DOHH2 (cell line): ENCODE measurements around the gene RASGEF1C.

ENCODE experiments used
- H3F3A ChIP-seq: fragments of 200-600 bp; sonication (generic), shearing (Covaris generic); 2 replicates; pipeline ENCODE4 v1.6.0; 2016; ENCODE audit warnings: antibody characterized with exemption, mild to moderate bottlenecking; ENCODE audit not compliant: control insufficient read depth, insufficient read depth
- H3K27ac ChIP-seq: fragments of 200-600 bp; sonication (generic); 2 replicates; pipeline ENCODE4 v1.5.1; 2014; ENCODE audit warnings: low read depth, mild to moderate bottlenecking, low read length, moderate library complexity
- H3K27me3 ChIP-seq: fragments of 200-600 bp; sonication (generic); 2 replicates; pipeline ENCODE4 v1.6.1; 2014; ENCODE audit warnings: mild to moderate bottlenecking, low read length, mixed read lengths; ENCODE audit not compliant: control insufficient read depth
- H3K36me3 ChIP-seq: fragments of 200-600 bp; sonication (generic); 2 replicates; pipeline ENCODE4 v1.6.1; 2014; ENCODE audit warnings: mild to moderate bottlenecking, low read length, moderate library complexity, mixed read lengths; ENCODE audit not compliant: control insufficient read depth
- H3K4me1 ChIP-seq: fragments of 200-600 bp; sonication (generic); 2 replicates; pipeline ENCODE4 v1.6.1; 2014; ENCODE audit warnings: mild to moderate bottlenecking, low read length, mixed read lengths; ENCODE audit not compliant: control insufficient read depth
- H3K4me2 ChIP-seq: fragments of 200-600 bp; sonication (generic); 2 replicates; pipeline ENCODE4 v1.6.0; 2014; ENCODE audit warnings: mild to moderate bottlenecking, low read length, moderate library complexity
- H3K4me3 ChIP-seq: fragments of 200-600 bp; sonication (generic); 2 replicates; pipeline ENCODE4 v1.5.1; 2014; ENCODE audit warnings: mild to moderate bottlenecking, low read length, mixed read lengths
- H3K79me2 ChIP-seq: fragments of 200-600 bp; sonication (generic); 2 replicates; pipeline ENCODE4 v1.6.1; 2014; ENCODE audit warnings: mild to moderate bottlenecking, low read length, mixed read lengths; ENCODE audit not compliant: control insufficient read depth
- H3K9me2 ChIP-seq: fragments of 200-600 bp; sonication (generic); replicated peaks from 2 replicates; pipeline ENCODE4 v1.6.1; 2014; ENCODE audit warnings: mild to moderate bottlenecking, low read length, mixed read lengths; ENCODE audit not compliant: control insufficient read depth
- H3K9me3 ChIP-seq: fragments of 200-600 bp; sonication (generic); 2 replicates; pipeline ENCODE4 v1.6.1; 2014; ENCODE audit warnings: antibody characterized with exemption, low read length, mixed read lengths; ENCODE audit not compliant: control insufficient read depth, insufficient read depth
- H4K20me1 ChIP-seq: fragments of 200-600 bp; sonication (generic); 2 replicates; pipeline ENCODE4 v1.6.0; 2014; ENCODE audit warnings: low read depth, mild to moderate bottlenecking, antibody characterized with exemption, low read length, moderate library complexity; ENCODE audit not compliant: control insufficient read depth, insufficient read depth
- CTCF ChIP-seq: fragments of 200-600 bp; sonication (generic); IDR thresholded peaks from one replicate; pipeline ENCODE4 v1.5.1; 2014; ENCODE audit warnings: antibody characterized with exemption, mild to moderate bottlenecking, low read depth, low read length; ENCODE audit not compliant: poor library complexity, severe bottlenecking
- EZH2phosphoT487 ChIP-seq: fragments of 200-600 bp; sonication (generic); IDR thresholded peaks from 2 replicates; pipeline ENCODE4 v1.6.1; 2017; ENCODE audit warnings: borderline replicate concordance, mild to moderate bottlenecking, antibody characterized with exemption, low read length, moderate library complexity, mixed read lengths

Gene RASGEF1C

GRCh38 chr5:180138976-180139730 lies 69.9 kb downstream of the RASGEF1C start:
- TF ChIP-seq CTCF = no peak
- no peak for TF ChIP-seq EZH2phosphoT487
- no peaks in the 10 kb centered on the region for H4K20me1 ChIP-seq
- H3K9me2 ChIP-seq = no peaks in the 10 kb centered on the region
- H3K27me3 ChIP-seq = no peaks in the 10 kb centered on the region
- H3K4me1 ChIP-seq = no peaks in the 10 kb centered on the region
- no peak overlapping the region for H3K4me3 ChIP-seq
- H3K79me2 ChIP-seq = no peaks in the 10 kb centered on the region
- H3F3A ChIP-seq = no peaks in the 10 kb centered on the region
- H3K36me3 ChIP-seq = no peaks in the 10 kb centered on the region
- no peaks in the 10 kb centered on the region for H3K9me3 ChIP-seq
- H3K4me2 ChIP-seq = no peak overlapping the region
- no peak overlapping the region for H3K27ac ChIP-seq

GRCh38 chr5:180138214-180138975 lies 70.6 kb downstream of the RASGEF1C start:
- H3K36me3 ChIP-seq = no peaks in the 10 kb centered on the region

GRCh38 chr5:180137401-180138213 lies 71.4 kb downstream of the RASGEF1C start:
- Histone ChIP-seq H3K9me3 (no peaks in the 10 kb centered on the region), H3K4me3 (no peak overlapping the region), H3K4me1 (no peaks in the 10 kb centered on the region), H3K27me3 (no peaks in the 10 kb centered on the region), H3K4me2 (no peak overlapping the region), H3K36me3 (no peaks in the 10 kb centered on the region), H3K27ac (no peak overlapping the region), H3F3A (no peaks in the 10 kb centered on the region), H4K20me1 (no peaks in the 10 kb centered on the region), H3K79me2 (no peaks in the 10 kb centered on the region), H3K9me2 (no peaks in the 10 kb centered on the region)
- TF ChIP-seq CTCF (no peak), EZH2phosphoT487 (no peak)

More at GRCh38 chr5:180138214-180138975, 70.6 kb downstream of the RASGEF1C start:
- Histone ChIP-seq H3K27ac (no peak overlapping the region), H4K20me1 (no peaks in the 10 kb centered on the region), H3K9me3 (no peaks in the 10 kb centered on the region), H3F3A (no peaks in the 10 kb centered on the region), H3K79me2 (no peaks in the 10 kb centered on the region), H3K9me2 (no peaks in the 10 kb centered on the region), H3K4me2 (no peak overlapping the region), H3K27me3 (no peaks in the 10 kb centered on the region), H3K4me3 (no peak overlapping the region), H3K4me1 (no peaks in the 10 kb centered on the region)
- no peak for TF ChIP-seq CTCF
- TF ChIP-seq EZH2phosphoT487 = no peak
